ENCODE data around the gene EPDR1.

The EPDR1 gene

DNA sequence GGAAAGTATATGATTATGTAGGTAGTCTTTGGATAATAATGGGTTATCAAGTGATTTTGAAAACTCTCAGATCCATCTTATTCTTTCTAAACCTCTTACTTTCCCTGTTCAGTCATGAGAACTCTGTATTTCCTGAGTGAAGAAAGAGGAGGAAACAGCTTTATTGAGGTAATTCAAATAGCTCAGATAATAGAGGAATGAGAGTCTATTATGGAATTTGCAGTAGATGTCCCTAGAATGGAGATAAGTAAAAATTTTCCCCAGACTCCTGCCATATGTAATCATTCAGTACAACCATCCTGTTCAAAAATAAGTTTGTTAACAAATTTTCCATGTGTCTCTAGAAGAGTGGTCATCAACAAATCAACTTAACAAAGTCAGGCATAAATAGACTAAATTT is 36.4 kb downstream of the EPDR1 start:
- H3K4me3 ChIP-seq (ENCODE audit: low read depth in 1 of 2, low read length in 1 of 2) = no peak overlapping the region
- H3K27me3 ChIP-seq = no peaks in the 10 kb centered on the region
- TF ChIP-seq, protein P1, sequence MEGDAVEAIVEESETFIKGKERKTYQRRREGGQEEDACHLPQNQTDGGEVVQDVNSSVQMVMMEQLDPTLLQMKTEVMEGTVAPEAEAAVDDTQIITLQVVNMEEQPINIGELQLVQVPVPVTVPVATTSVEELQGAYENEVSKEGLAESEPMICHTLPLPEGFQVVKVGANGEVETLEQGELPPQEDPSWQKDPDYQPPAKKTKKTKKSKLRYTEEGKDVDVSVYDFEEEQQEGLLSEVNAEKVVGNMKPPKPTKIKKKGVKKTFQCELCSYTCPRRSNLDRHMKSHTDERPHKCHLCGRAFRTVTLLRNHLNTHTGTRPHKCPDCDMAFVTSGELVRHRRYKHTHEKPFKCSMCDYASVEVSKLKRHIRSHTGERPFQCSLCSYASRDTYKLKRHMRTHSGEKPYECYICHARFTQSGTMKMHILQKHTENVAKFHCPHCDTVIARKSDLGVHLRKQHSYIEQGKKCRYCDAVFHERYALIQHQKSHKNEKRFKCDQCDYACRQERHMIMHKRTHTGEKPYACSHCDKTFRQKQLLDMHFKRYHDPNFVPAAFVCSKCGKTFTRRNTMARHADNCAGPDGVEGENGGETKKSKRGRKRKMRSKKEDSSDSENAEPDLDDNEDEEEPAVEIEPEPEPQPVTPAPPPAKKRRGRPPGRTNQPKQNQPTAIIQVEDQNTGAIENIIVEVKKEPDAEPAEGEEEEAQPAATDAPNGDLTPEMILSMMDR (IDR thresholded peaks at IDR 0.05) = no peak
- no peaks in the 10 kb centered on the region for H3K9me3 ChIP-seq
- H3K36me3 ChIP-seq = no peaks in the 10 kb centered on the region
- peak overlapping the region; percentile 64 for H3K27ac ChIP-seq
- H3K4me1 ChIP-seq (ENCODE audit: control insufficient read depth in 1 of 2, insufficient read depth in 1 of 2, low read depth in 1 of 2, low read length in 1 of 2) = peaks cover 25 to 30% of the 10 kb centered on the region in 2 experiments

GRCh38 chr7:37957221-37957970 is 37.0 kb downstream of the EPDR1 start:
- H3K4me3 ChIP-seq (ENCODE audit: low read depth in 1 of 2, low read length in 1 of 2) = no peak overlapping the region
- peaks cover 19 to 24% of the 10 kb centered on the region in 2 experiments for H3K4me1 ChIP-seq (ENCODE audit: control insufficient read depth in 1 of 2, insufficient read depth in 1 of 2, low read depth in 1 of 2, low read length in 1 of 2)
- no peaks in the 10 kb centered on the region for H3K9me3 ChIP-seq
- no peak overlapping the region for H3K27ac ChIP-seq
- H3K27me3 ChIP-seq = no peaks in the 10 kb centered on the region
- TF ChIP-seq, protein P1 (IDR thresholded peaks at IDR 0.05) = no peak
- H3K36me3 ChIP-seq = no peaks in the 10 kb centered on the region

- H3K27me3 ChIP-seq = no peaks in the 10 kb centered on the region
These were observed 40.0 kb downstream of the EPDR1 start for GRCh38 chr7:37960483-37960882.

DNA sequence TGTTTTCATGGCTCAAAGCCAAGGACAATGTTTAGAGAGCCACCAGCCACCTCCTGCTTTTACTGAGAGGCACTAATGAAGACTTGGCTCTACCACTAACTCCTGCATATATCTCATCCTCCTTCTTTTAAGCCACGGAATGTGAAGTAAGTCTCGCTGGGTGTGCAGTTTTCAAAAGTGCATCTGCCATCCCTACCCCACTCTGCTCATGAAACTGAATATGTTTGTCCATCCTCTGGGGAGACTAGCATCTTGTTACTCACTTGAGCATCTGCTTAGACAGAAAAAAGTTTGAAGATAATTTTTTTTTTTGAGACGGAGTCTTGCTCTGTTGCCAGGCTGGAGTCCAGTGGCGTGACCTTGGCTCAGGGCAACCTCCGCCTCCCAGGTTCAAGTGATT is 40.8 kb downstream of the EPDR1 start:
- no peaks in the 10 kb centered on the region for H3K36me3 ChIP-seq

More at GRCh38 chr7:37960483-37960882, 40.0 kb downstream of the EPDR1 start:
- H3K27ac ChIP-seq = no peak overlapping the region
- H3K4me1 ChIP-seq (ENCODE audit: control insufficient read depth in 1 of 2, insufficient read depth in 1 of 2, low read depth in 1 of 2, low read length in 1 of 2) = peaks cover 11% of the 10 kb centered on the region in 2 experiments
- TF ChIP-seq, protein P1 (IDR thresholded peaks at IDR 0.05) = no peak
- no peaks in the 10 kb centered on the region for H3K36me3 ChIP-seq
- H3K4me3 ChIP-seq (ENCODE audit: low read depth in 1 of 2, low read length in 1 of 2) = no peak overlapping the region
- no peaks in the 10 kb centered on the region for H3K9me3 ChIP-seq

DNA sequence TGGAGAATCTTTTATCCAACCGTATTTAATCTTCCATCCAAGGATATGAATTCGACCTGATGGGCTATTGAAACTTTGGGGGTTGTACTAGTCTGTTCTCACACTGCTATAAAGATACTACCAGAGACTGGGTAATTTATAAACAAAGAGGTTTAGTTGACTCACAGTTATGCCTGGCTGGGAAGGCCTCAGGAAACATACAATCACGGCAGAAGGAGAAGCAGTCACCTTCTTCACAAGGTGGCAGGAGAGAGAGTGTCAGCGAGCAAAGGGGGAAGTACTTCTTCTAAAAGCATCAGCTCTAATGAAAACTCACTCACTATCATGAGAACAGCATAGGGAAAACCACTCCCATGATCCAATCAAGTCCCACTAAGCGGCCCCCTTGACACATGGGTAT is 43.8 kb downstream of the EPDR1 start:
- Histone ChIP-seq H3K4me1 (ENCODE audit: control insufficient read depth in 1 of 2, insufficient read depth in 1 of 2, low read depth in 1 of 2, low read length in 1 of 2) (no peaks in the 10 kb centered on the region), H3K36me3 (no peaks in the 10 kb centered on the region), H3K27me3 (no peaks in the 10 kb centered on the region), H3K27ac (no peak overlapping the region), H3K4me3 (ENCODE audit: low read depth in 1 of 2, low read length in 1 of 2) (no peak overlapping the region), H3K9me3 (no peaks in the 10 kb centered on the region)
- TF ChIP-seq, protein P1 (IDR thresholded peaks at IDR 0.05) = no peak

More for the DNA sequence above, 40.8 kb downstream of the EPDR1 start:
- TF ChIP-seq, protein P1 (IDR thresholded peaks at IDR 0.05) = no peak
- Histone ChIP-seq H3K27ac (no peak overlapping the region), H3K4me3 (ENCODE audit: low read depth in 1 of 2, low read length in 1 of 2) (no peak overlapping the region), H3K9me3 (no peaks in the 10 kb centered on the region), H3K27me3 (no peaks in the 10 kb centered on the region), H3K4me1 (ENCODE audit: control insufficient read depth in 1 of 2, insufficient read depth in 1 of 2, low read depth in 1 of 2, low read length in 1 of 2) (peaks cover 5 to 7% of the 10 kb centered on the region in 2 experiments)

Measured in neutrophil (primary cell).